Stimulated activated CD4-positive, alpha-beta T cell treated with anti-CD3 and anti-CD28 coated beads, Interleukin-1b, Interleukin-23, amount 100 ng/mL, for 48 hours (primary cell): ENCODE measurements around the gene ZDHHC20.
"Not testable (repeated sequence)": the region's sequence is repeated elsewhere in the genome, so short reads cannot be mapped to it uniquely, and the experiment has no call there.

Experiments
- DNase-seq: peaks from one replicate; pipeline ENCODE4 v3.0.0-alpha.2; 2020

The ZDHHC20 gene

GRCh38 chr13:21435231-21435630, 23.9 kb downstream of the ZDHHC20 start:
- DNase-seq = no peak

- DNase-seq = no peak
These were observed 24.5 kb downstream of the ZDHHC20 start for GRCh38 chr13:21434588-21434987.

- DNase-seq = no peak
These were observed 29.9 kb downstream of the ZDHHC20 start for GRCh38 chr13:21429211-21429610.

GRCh38 chr13:21427741-21428140, 31.4 kb downstream of the ZDHHC20 start:
- DNase-seq = no peak

GRCh38 chr13:21426238-21426637, 32.9 kb downstream of the ZDHHC20 start:
- no peak for DNase-seq

GRCh38 chr13:21420706-21421105, 38.4 kb downstream of the ZDHHC20 start:
- no peak for DNase-seq

- DNase-seq = no peak
These were observed 46.1 kb downstream of the ZDHHC20 start for GRCh38 chr13:21413013-21413412.

GRCh38 chr13:21410453-21410852, 48.6 kb downstream of the ZDHHC20 start:
- DNase-seq = not testable (repeated sequence)

GRCh38 chr13:21405309-21405708, 53.8 kb downstream of the ZDHHC20 start:
- no peak for DNase-seq

- peak; percentile 14 for DNase-seq
These were observed 56.4 kb downstream of the ZDHHC20 start for GRCh38 chr13:21402586-21403307.

GRCh38 chr13:21399741-21400140, 59.4 kb downstream of the ZDHHC20 start:
- no peak for DNase-seq

- peak; percentile 40 for DNase-seq
These were observed 63.1 kb downstream of the ZDHHC20 start for GRCh38 chr13:21395953-21396352.

GRCh38 chr13:21389124-21389523, 70.0 kb downstream of the ZDHHC20 start:
- DNase-seq = no peak

- no peak for DNase-seq
These were observed 73.4 kb downstream of the ZDHHC20 start for GRCh38 chr13:21385710-21386109.

- no peak for DNase-seq
These were observed 76.0 kb downstream of the ZDHHC20 start for GRCh38 chr13:21383090-21383489.

- not testable (repeated sequence) for DNase-seq
These were observed 81.8 kb downstream of the ZDHHC20 start for GRCh38 chr13:21376998-21377985.

GRCh38 chr13:21372530-21372929, 86.6 kb downstream of the ZDHHC20 start:
- DNase-seq = no peak

GRCh38 chr13:21371011-21371410, 88.1 kb downstream of the ZDHHC20 start:
- DNase-seq = no peak

- peak; percentile 4 for DNase-seq
These were observed 93.5 kb downstream of the ZDHHC20 start for GRCh38 chr13:21365574-21365973.

GRCh38 chr13:21364916-21365315, 94.2 kb downstream of the ZDHHC20 start:
- no peak for DNase-seq

- DNase-seq = no peak
These were observed 94.7 kb downstream of the ZDHHC20 start for GRCh38 chr13:21364357-21364756.

- no peak for DNase-seq
These were observed 96.4 kb downstream of the ZDHHC20 start for GRCh38 chr13:21362741-21363140.

GRCh38 chr13:21361706-21362105, 97.4 kb downstream of the ZDHHC20 start:
- DNase-seq = no peak

GRCh38 chr13:21361123-21361522, 98.0 kb downstream of the ZDHHC20 start:
- no peak for DNase-seq
